ENCODE data around the gene ADGRG3.

Gene ADGRG3

DNA sequence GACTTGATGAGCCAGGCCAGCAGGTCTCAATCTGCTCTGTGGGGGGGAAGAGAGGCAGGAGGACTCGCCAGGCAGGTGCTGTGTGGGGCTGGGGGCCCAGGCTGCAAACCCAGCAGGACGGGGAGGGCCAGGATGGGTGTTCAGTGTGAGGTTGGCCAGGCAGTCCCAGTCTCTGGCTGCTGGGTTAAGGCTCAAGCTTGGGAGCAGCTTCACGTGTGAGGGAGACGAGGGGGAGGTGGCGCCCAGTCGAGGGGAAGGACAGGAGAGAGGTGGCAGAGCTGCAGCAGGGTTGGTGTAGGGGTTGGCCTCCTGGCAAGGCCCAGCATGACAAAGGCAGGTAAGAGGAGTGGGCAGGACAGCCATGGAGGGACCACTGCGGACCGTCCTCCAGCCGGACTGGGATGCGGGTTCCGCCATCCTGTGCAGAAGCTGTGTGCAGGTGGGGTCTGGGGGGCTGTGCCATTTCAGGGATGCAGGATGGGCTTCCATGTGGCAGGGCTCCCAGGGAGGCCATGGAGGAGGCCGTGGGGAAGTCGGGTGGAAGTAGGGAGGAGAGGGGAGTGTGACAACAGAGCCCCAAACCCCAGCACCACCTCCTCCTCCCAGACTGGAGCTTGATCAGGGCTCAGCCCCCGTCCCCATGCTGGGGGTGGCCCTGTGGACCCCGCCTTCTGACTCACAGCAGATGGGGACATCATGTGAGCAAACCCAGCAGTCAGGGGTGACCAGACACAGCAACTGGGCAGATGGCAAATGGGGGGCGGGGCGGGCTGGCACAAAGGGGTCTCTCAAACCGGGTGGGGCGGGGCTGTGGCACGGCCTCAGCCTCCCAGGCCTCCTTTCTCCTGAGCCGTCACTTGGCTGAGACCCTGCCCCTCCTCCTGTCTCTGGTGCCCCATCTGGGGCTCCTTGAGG is 36.9 kb upstream of the ADGRG3 start:
- H3K27me3 ChIP-seq (replicated peaks in 2 of 5; ENCODE audit: control insufficient read depth in 4 of 5, insufficient read depth in 5 of 5, low read length in 4 of 5) = no peaks in the 10 kb centered on the region
- 53% methylated on average over 14 of the region's 21 CpGs for WGBS (ENCODE audit: insufficient coverage)
- H3K4me3 ChIP-seq (ENCODE audit: control insufficient read depth in 1 of 7, extremely low read depth in 1 of 7, insufficient read depth in 4 of 7, low read depth in 2 of 7, low read length in 6 of 7) = peak overlapping the region; percentile 65 to 86 (median 81)
- ChIA-PET CTCF (interaction anchor here (0.6 to 9.8 kb wide), 9 partner anchors 8 to 539 kb away, joined by 3 to 72 read pairs (median 55); partner anchors contain the start of genes CCDC102A and CPNE2), POLR2A (interaction anchor here (0.7 to 1.8 kb wide), 4 partner anchors 8 to 30 kb away, joined by 3 to 7 read pairs (median 4); no protein-coding TSS in a partner anchor)
- no peaks in the 10 kb centered on the region for H3K9me3 ChIP-seq (ENCODE audit: control extremely low read depth in 1 of 5, control insufficient read depth in 4 of 5, insufficient read depth in 2 of 5, low read depth in 1 of 5, low read length in 4 of 5)
- DNase-seq = peak in 1 of 3 donors; percentile 58
- H3K36me3 ChIP-seq (ENCODE audit: control insufficient read depth in 4 of 4, insufficient read depth in 4 of 4, low read length in 3 of 4) = peaks cover 0 to 25% (median 11%) of the 10 kb centered on the region in 4 experiments
- H3K27ac ChIP-seq (ENCODE audit: insufficient read depth in 1 of 2, low read depth in 1 of 2, low read length in 2 of 2, poor library complexity in 1 of 2, severe bottlenecking in 2 of 2) = peak overlapping the region; percentile 68 to 83
- H3K4me1 ChIP-seq (ENCODE audit: control extremely low read depth in 1 of 4, control insufficient read depth in 4 of 4, insufficient read depth in 4 of 4, low read length in 3 of 4) = peaks cover 3 to 99% (median 92%) of the 10 kb centered on the region in 4 experiments

GRCh38 chr16:57632568-57632967 is 35.5 kb upstream of the ADGRG3 start:
- Histone ChIP-seq H3K27ac (ENCODE audit: insufficient read depth in 1 of 2, low read depth in 1 of 2, low read length in 2 of 2, poor library complexity in 1 of 2, severe bottlenecking in 2 of 2) (peak overlapping the region in 1 of 2 experiments; percentile 83), H3K4me3 (ENCODE audit: control insufficient read depth in 1 of 7, extremely low read depth in 1 of 7, insufficient read depth in 4 of 7, low read depth in 2 of 7, low read length in 6 of 7) (peak overlapping the region in 3 of 7 experiments; percentile 30 to 55 (median 34)), H3K27me3 (replicated peaks in 2 of 5; ENCODE audit: control insufficient read depth in 4 of 5, insufficient read depth in 5 of 5, low read length in 4 of 5) (no peaks in the 10 kb centered on the region), H3K4me1 (ENCODE audit: control extremely low read depth in 1 of 4, control insufficient read depth in 4 of 4, insufficient read depth in 4 of 4, low read length in 3 of 4) (peaks cover 3 to 99% (median 95%) of the 10 kb centered on the region in 4 experiments), H3K36me3 (ENCODE audit: control insufficient read depth in 4 of 4, insufficient read depth in 4 of 4, low read length in 3 of 4) (peaks cover 0 to 29% (median 12%) of the 10 kb centered on the region in 4 experiments), H3K9me3 (ENCODE audit: control extremely low read depth in 1 of 5, control insufficient read depth in 4 of 5, insufficient read depth in 2 of 5, low read depth in 1 of 5, low read length in 4 of 5) (no peaks in the 10 kb centered on the region)
- ChIA-PET CTCF (interaction anchor here (0.7 to 12.5 kb wide), 8 partner anchors 11 to 106 kb away, joined by 3 to 108 read pairs (median 6); no protein-coding TSS in a partner anchor), POLR2A (interaction anchor here (1.4 kb wide), 1 partner anchor 13 kb away, joined by 3 read pairs; no protein-coding TSS in a partner anchor)
- WGBS (ENCODE audit: insufficient coverage) = 57% methylated on average over 11 of the region's 15 CpGs
- peak in 2 of 3 donors; percentile 68 to 80 for DNase-seq

- WGBS (ENCODE audit: insufficient coverage) = 96% methylated on average over 8 of the region's 11 CpGs
- peak overlapping the region in 1 of 2 experiments; percentile 83 for H3K27ac ChIP-seq (ENCODE audit: insufficient read depth in 1 of 2, low read depth in 1 of 2, low read length in 2 of 2, poor library complexity in 1 of 2, severe bottlenecking in 2 of 2)
- DNase-seq = no peak
- H3K27me3 ChIP-seq (replicated peaks in 2 of 5; ENCODE audit: control insufficient read depth in 4 of 5, insufficient read depth in 5 of 5, low read length in 4 of 5) = no peaks in the 10 kb centered on the region
- ChIA-PET CTCF (interaction anchor here (0.9 to 12.5 kb wide), 9 partner anchors 10 to 106 kb away, joined by 3 to 108 read pairs (median 4); partner anchors contain the start of gene ADGRG5), POLR2A (interaction anchor here (1.5 kb wide), 1 partner anchor 12 kb away, joined by 4 read pairs; no protein-coding TSS in a partner anchor)
- H3K9me3 ChIP-seq (ENCODE audit: control extremely low read depth in 1 of 5, control insufficient read depth in 4 of 5, insufficient read depth in 2 of 5, low read depth in 1 of 5, low read length in 4 of 5) = no peaks in the 10 kb centered on the region
- H3K4me1 ChIP-seq (ENCODE audit: control extremely low read depth in 1 of 4, control insufficient read depth in 4 of 4, insufficient read depth in 4 of 4, low read length in 3 of 4) = peaks cover 3 to 100% (median 93%) of the 10 kb centered on the region in 4 experiments
- peaks cover 0 to 34% (median 12%) of the 10 kb centered on the region in 4 experiments for H3K36me3 ChIP-seq (ENCODE audit: control insufficient read depth in 4 of 4, insufficient read depth in 4 of 4, low read length in 3 of 4)
- peak overlapping the region in 2 of 7 experiments; percentile 41 to 55 for H3K4me3 ChIP-seq (ENCODE audit: control insufficient read depth in 1 of 7, extremely low read depth in 1 of 7, insufficient read depth in 4 of 7, low read depth in 2 of 7, low read length in 6 of 7)
Observed at GRCh38 chr16:57633383-57634064, 34.6 kb upstream of the ADGRG3 start.

GRCh38 chr16:57634171-57634570 is 33.9 kb upstream of the ADGRG3 start:
- Histone ChIP-seq H3K27ac (ENCODE audit: insufficient read depth in 1 of 2, low read depth in 1 of 2, low read length in 2 of 2, poor library complexity in 1 of 2, severe bottlenecking in 2 of 2) (peak overlapping the region in 1 of 2 experiments; percentile 83), H3K27me3 (replicated peaks in 2 of 5; ENCODE audit: control insufficient read depth in 4 of 5, insufficient read depth in 5 of 5, low read length in 4 of 5) (no peaks in the 10 kb centered on the region), H3K9me3 (ENCODE audit: control extremely low read depth in 1 of 5, control insufficient read depth in 4 of 5, insufficient read depth in 2 of 5, low read depth in 1 of 5, low read length in 4 of 5) (no peaks in the 10 kb centered on the region), H3K4me3 (ENCODE audit: control insufficient read depth in 1 of 7, extremely low read depth in 1 of 7, insufficient read depth in 4 of 7, low read depth in 2 of 7, low read length in 6 of 7) (peak overlapping the region in 2 of 7 experiments; percentile 21 to 41), H3K4me1 (ENCODE audit: control extremely low read depth in 1 of 4, control insufficient read depth in 4 of 4, insufficient read depth in 4 of 4, low read length in 3 of 4) (peaks cover 3 to 99% (median 92%) of the 10 kb centered on the region in 4 experiments), H3K36me3 (ENCODE audit: control insufficient read depth in 4 of 4, insufficient read depth in 4 of 4, low read length in 3 of 4) (peaks cover 0 to 34% (median 12%) of the 10 kb centered on the region in 4 experiments)
- ChIA-PET POLR2A (interaction anchor here (1.5 kb wide), 1 partner anchor 12 kb away, joined by 4 read pairs; no protein-coding TSS in a partner anchor), CTCF (interaction anchor here (0.9 to 12.5 kb wide), 8 partner anchors 10 to 92 kb away, joined by 3 to 108 read pairs (median 6); partner anchors contain the start of gene ADGRG5)
- 27% methylated on average over 4 of the region's 4 CpGs for WGBS (ENCODE audit: insufficient coverage)
- DNase-seq = peak; percentile 56 to 84 (median 79)

GRCh38 chr16:57635266-57636097 is 32.6 kb upstream of the ADGRG3 start:
- WGBS (ENCODE audit: insufficient coverage) = 80% methylated on average over 14 of the region's 16 CpGs
- Histone ChIP-seq H3K4me3 (ENCODE audit: control insufficient read depth in 1 of 7, extremely low read depth in 1 of 7, insufficient read depth in 4 of 7, low read depth in 2 of 7, low read length in 6 of 7) (peak overlapping the region in 1 of 7 experiments; percentile 1), H3K27ac (ENCODE audit: insufficient read depth in 1 of 2, low read depth in 1 of 2, low read length in 2 of 2, poor library complexity in 1 of 2, severe bottlenecking in 2 of 2) (peak overlapping the region in 1 of 2 experiments; percentile 38), H3K4me1 (ENCODE audit: control extremely low read depth in 1 of 4, control insufficient read depth in 4 of 4, insufficient read depth in 4 of 4, low read length in 3 of 4) (peaks cover 3 to 99% (median 92%) of the 10 kb centered on the region in 4 experiments), H3K9me3 (ENCODE audit: control extremely low read depth in 1 of 5, control insufficient read depth in 4 of 5, insufficient read depth in 2 of 5, low read depth in 1 of 5, low read length in 4 of 5) (no peaks in the 10 kb centered on the region), H3K36me3 (ENCODE audit: control insufficient read depth in 4 of 4, insufficient read depth in 4 of 4, low read length in 3 of 4) (peaks cover 0 to 37% (median 15%) of the 10 kb centered on the region in 4 experiments), H3K27me3 (replicated peaks in 2 of 5; ENCODE audit: control insufficient read depth in 4 of 5, insufficient read depth in 5 of 5, low read length in 4 of 5) (no peaks in the 10 kb centered on the region)
- DNase-seq = no peak
- POLR2A ChIA-PET = interaction anchor here (0.8 to 1.5 kb wide), 2 partner anchors 10 to 12 kb away, joined by 4 to 5 read pairs; no protein-coding TSS in a partner anchor
- CTCF ChIA-PET = interaction anchor here (1.4 to 12.5 kb wide), 7 partner anchors 7 to 60 kb away, joined by 3 to 108 read pairs (median 55); partner anchors contain the start of gene ADGRG1

DNA sequence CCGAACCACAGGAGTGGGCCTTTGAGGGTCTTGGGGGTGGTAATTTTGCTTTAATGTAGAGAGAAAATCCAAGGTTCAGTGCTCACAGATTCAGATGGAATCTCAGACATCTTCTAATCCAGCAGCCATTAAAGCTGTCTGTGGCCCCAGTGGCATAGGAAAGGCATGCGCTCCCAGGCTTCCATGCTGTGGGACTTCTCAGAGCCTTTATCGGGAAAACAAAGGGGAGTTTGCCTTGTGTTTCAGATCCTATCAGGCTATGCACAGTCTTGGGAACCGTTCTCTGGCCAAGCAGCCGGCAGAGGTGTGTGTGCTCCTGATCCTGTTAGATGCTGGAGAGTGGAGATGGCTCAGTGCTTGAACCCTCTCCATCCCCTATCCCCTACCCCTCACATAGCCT is 31.9 kb upstream of the ADGRG3 start:
- H3K4me1 ChIP-seq (ENCODE audit: control extremely low read depth in 1 of 4, control insufficient read depth in 4 of 4, insufficient read depth in 4 of 4, low read length in 3 of 4) = peaks cover 3 to 99% (median 91%) of the 10 kb centered on the region in 4 experiments

More for the DNA sequence above, 31.9 kb upstream of the ADGRG3 start:
- Histone ChIP-seq H3K9me3 (ENCODE audit: control extremely low read depth in 1 of 5, control insufficient read depth in 4 of 5, insufficient read depth in 2 of 5, low read depth in 1 of 5, low read length in 4 of 5) (no peaks in the 10 kb centered on the region), H3K27me3 (replicated peaks in 2 of 5; ENCODE audit: control insufficient read depth in 4 of 5, insufficient read depth in 5 of 5, low read length in 4 of 5) (no peaks in the 10 kb centered on the region), H3K4me3 (ENCODE audit: control insufficient read depth in 1 of 7, extremely low read depth in 1 of 7, insufficient read depth in 4 of 7, low read depth in 2 of 7, low read length in 6 of 7) (no peak overlapping the region), H3K36me3 (ENCODE audit: control insufficient read depth in 4 of 4, insufficient read depth in 4 of 4, low read length in 3 of 4) (peaks cover 0 to 41% (median 17%) of the 10 kb centered on the region in 4 experiments), H3K27ac (ENCODE audit: insufficient read depth in 1 of 2, low read depth in 1 of 2, low read length in 2 of 2, poor library complexity in 1 of 2, severe bottlenecking in 2 of 2) (peak overlapping the region; percentile 1 to 38)
- no peak for DNase-seq
- ChIA-PET POLR2A (no interaction called here), CTCF (interaction anchor here (1.0 to 12.5 kb wide), 7 partner anchors 7 to 517 kb away, joined by 3 to 108 read pairs (median 55); partner anchors contain the start of gene ADGRG1)
- 90% methylated on average over 2 of the region's 5 CpGs for WGBS (ENCODE audit: insufficient coverage)
